ENCODE results near the gene C6orf47. TPM values are rescaled to one million over a fixed set of nuclear protein-coding genes. Genes with fewer than 3 reads are reported as not detected.

The C6orf47 gene
- total RNA-seq, 2 donors from 2014 or later: 14.0 to 14.9 TPM

- H3K27ac ChIP-seq (ENCODE audit: low read depth, low read length): peak within 1 kb of the TSS; percentile 86
- Mint-ChIP-seq H3K27ac (peak within 1 kb of the TSS; percentile 99), H3K36me3 (ENCODE audit: low read depth) (peaks cover 58% of the 10 kb centered on the region), H3K9me3 (no peaks in the 10 kb centered on the region), H3K4me3 (peak within 1 kb of the TSS; percentile 97), H3K27me3 (ENCODE audit: insufficient read depth) (no peaks in the 10 kb centered on the region), H3K4me1 (peaks cover 32% of the 10 kb centered on the region)
- H3K4me3 ChIP-seq (ENCODE audit: low read length): peak within 1 kb of the TSS; percentile 96
- peaks cover 3% of the 10 kb centered on the region for H3K4me1 ChIP-seq (ENCODE audit: control insufficient read depth, insufficient read depth, low read length)
- H3K36me3 ChIP-seq (ENCODE audit: control insufficient read depth, insufficient read depth, low read length): peaks cover 53% of the 10 kb centered on the region
- H3K9ac ChIP-seq (ENCODE audit: extremely low read depth, low read length, poor library complexity, severe bottlenecking): peak within 1 kb of the TSS; percentile 86
- WGBS, 2 experiments (ENCODE audit: insufficient coverage in 1 of 2, insufficient read length in 1 of 2): 0% methylated on average over 25 to 39 of the region's 39 CpGs
- no peak for TF ChIP-seq CTCF (conservative IDR thresholded peaks at IDR 0.05)
- peak; percentile 89 for DNase-seq
- no peaks in the 10 kb centered on the region for H3K27me3 ChIP-seq (ENCODE audit: control insufficient read depth, insufficient read depth, low read length, poor library complexity, severe bottlenecking)
- H3K9me3 ChIP-seq (ENCODE audit: control insufficient read depth, low read length): no peaks in the 10 kb centered on the region
These were observed 4.4 kb upstream of the C6orf47 start, which contains the start of gene GPANK1 for GRCh38 chr6:31664790-31665500. TSS of gene GPANK1 (minus strand) at chr6:31664997. CDS start at chr6:31664478, 519 bp downstream.

- no peak for TF ChIP-seq CTCF (conservative IDR thresholded peaks at IDR 0.05)
- H3K36me3 Mint-ChIP-seq (ENCODE audit: low read depth): peaks cover 50% of the 10 kb centered on the region
- H3K4me3 Mint-ChIP-seq: peak overlapping the region; percentile 97
- H3K4me3 ChIP-seq (ENCODE audit: low read length): peak overlapping the region; percentile 96
- peaks cover 37% of the 10 kb centered on the region for H3K4me1 Mint-ChIP-seq
- peak overlapping the region; percentile 86 for H3K27ac ChIP-seq (ENCODE audit: low read depth, low read length)
- no peaks in the 10 kb centered on the region for H3K9me3 Mint-ChIP-seq
- no peaks in the 10 kb centered on the region for H3K27me3 ChIP-seq (ENCODE audit: control insufficient read depth, insufficient read depth, low read length, poor library complexity, severe bottlenecking)
- H3K9me3 ChIP-seq (ENCODE audit: control insufficient read depth, low read length): no peaks in the 10 kb centered on the region
- H3K36me3 ChIP-seq (ENCODE audit: control insufficient read depth, insufficient read depth, low read length): peaks cover 46% of the 10 kb centered on the region
- H3K27ac Mint-ChIP-seq: peak overlapping the region; percentile 99
- H3K9ac ChIP-seq (ENCODE audit: extremely low read depth, low read length, poor library complexity, severe bottlenecking): peak overlapping the region; percentile 86
- 44 to 47% methylated on average over 8 to 17 of the region's 17 CpGs for WGBS, 2 experiments (ENCODE audit: insufficient coverage in 1 of 2, insufficient read length in 1 of 2)
- peaks cover 7% of the 10 kb centered on the region for H3K4me1 ChIP-seq (ENCODE audit: control insufficient read depth, insufficient read depth, low read length)
- H3K27me3 Mint-ChIP-seq (ENCODE audit: insufficient read depth): no peaks in the 10 kb centered on the region
- peak; percentile 64 for DNase-seq
These were observed 3.6 kb upstream of the C6orf47 start for GRCh38 chr6:31663961-31664789.

- Histone ChIP-seq H3K9ac (ENCODE audit: extremely low read depth, low read length, poor library complexity, severe bottlenecking) (no peak overlapping the region), H3K27ac (ENCODE audit: low read depth, low read length) (no peak overlapping the region), H3K4me1 (ENCODE audit: control insufficient read depth, insufficient read depth, low read length) (peaks cover 11% of the 10 kb centered on the region), H3K27me3 (ENCODE audit: control insufficient read depth, insufficient read depth, low read length, poor library complexity, severe bottlenecking) (no peaks in the 10 kb centered on the region), H3K4me3 (ENCODE audit: low read length) (peak overlapping the region; percentile 96), H3K9me3 (ENCODE audit: control insufficient read depth, low read length) (no peaks in the 10 kb centered on the region), H3K36me3 (ENCODE audit: control insufficient read depth, insufficient read depth, low read length) (peaks cover 37% of the 10 kb centered on the region)
- Mint-ChIP-seq H3K4me1 (peaks cover 37% of the 10 kb centered on the region), H3K4me3 (peak overlapping the region; percentile 97), H3K27ac (peak overlapping the region; percentile 99), H3K27me3 (ENCODE audit: insufficient read depth) (no peaks in the 10 kb centered on the region), H3K36me3 (ENCODE audit: low read depth) (peaks cover 43% of the 10 kb centered on the region), H3K9me3 (no peaks in the 10 kb centered on the region)
- 84 to 86% methylated on average over 5 to 9 of the region's 9 CpGs for WGBS, 2 experiments (ENCODE audit: insufficient coverage in 1 of 2, insufficient read length in 1 of 2)
- DNase-seq: no peak
- TF ChIP-seq CTCF (conservative IDR thresholded peaks at IDR 0.05): no peak
These were observed 2.8 kb upstream of the C6orf47 start for GRCh38 chr6:31663126-31663960.
